Measurements from ENCODE around the gene STAU1.
A peak's percentile ranks its signal among the peaks of the same experiment; 100 is the strongest.
"Not testable (repeated sequence)": the region's sequence is repeated elsewhere in the genome, so short reads cannot be mapped to it uniquely, and the experiment has no call there.

Gene STAU1

DNA sequence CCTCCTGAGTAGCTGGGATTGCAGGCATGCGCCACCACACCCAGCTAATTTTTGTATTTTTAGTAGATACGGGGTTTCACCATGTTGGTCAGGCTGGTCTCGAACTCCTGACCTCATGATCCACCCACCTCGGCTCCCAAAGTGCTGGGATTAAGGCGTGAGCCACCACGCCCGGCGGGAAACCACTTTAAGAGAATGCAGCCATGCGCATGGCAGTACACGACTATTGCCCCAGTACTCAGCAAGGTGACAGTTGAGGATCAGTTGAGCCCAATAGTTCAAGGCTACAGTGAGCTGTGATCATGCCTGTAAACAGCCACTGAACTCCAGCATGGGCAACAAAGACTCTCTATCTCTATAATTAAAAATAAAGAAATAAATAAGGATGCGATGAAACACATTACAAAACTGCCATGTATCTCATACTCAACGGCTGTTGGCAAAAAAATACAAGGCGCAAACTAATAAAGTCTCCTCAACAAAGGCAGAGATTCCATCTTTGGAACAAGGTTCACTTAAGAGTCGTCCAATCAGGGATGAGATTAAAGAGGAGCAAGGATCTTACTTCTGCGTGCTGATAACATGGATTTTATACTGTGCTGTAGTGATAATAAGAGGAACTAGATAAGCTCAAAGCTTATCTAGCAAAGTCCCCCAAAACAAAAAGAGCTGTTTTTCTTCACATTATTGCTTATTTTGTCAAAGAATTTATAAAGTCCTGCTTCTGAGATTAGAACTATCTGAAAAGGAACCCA lies 51.1 kb downstream of the STAU1 start:
- no peak for DNase-seq (ENCODE audit: low read depth, low spot score)
- TF ChIP-seq FOXP2 (optimal IDR thresholded peaks at IDR 0.05; ENCODE audit: control extremely low read depth, extremely low read length, insufficient read depth) (no peak), POLR2AphosphoS5 (IDR thresholded peaks at IDR 0.05; ENCODE audit: borderline replicate concordance, low read depth, low read length) (no peak), EZH2 (IDR thresholded peaks at IDR 0.05) (no peak)
- Histone ChIP-seq H3K4me3 (no peak overlapping the region), H3K9ac (ENCODE audit: insufficient read length) (no peak overlapping the region), H3K9me3 (ENCODE audit: low read depth, low read length) (no peaks in the 10 kb centered on the region), H3K36me3 (ENCODE audit: insufficient read depth, low read length) (peaks cover 50% of the 10 kb centered on the region), H3K27ac (no peak overlapping the region)

GRCh38 chr20:49134797-49135196 lies 53.3 kb downstream of the STAU1 start:
- not testable (repeated sequence) for H3K4me3 ChIP-seq; H3K9ac ChIP-seq (ENCODE audit: insufficient read length); DNase-seq (ENCODE audit: low read depth, low spot score); H3K9me3 ChIP-seq (ENCODE audit: low read depth, low read length); H3K27ac ChIP-seq
- peaks cover 41% of the 10 kb centered on the region for H3K36me3 ChIP-seq (ENCODE audit: insufficient read depth, low read length)

DNA sequence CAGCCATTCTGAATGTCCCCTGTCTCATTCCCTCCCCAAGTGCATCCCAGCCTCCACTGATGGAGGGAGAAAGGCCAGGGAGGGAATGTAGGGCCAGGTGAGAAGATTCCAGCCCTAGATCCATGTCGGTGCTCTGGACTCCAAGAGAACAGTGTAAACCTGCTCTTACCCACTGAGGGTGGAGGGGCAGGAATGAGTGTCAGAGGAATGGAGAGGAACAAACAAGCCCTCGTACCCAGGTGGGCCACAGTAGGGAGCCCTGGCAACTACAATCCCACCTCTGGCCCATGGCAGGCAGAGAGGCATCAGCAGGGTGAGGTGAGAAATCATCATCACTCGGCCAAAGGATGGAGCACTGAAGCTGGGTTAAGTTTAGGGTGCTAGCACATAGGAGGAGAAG lies 54.6 kb downstream of the STAU1 start:
- no peak for DNase-seq (ENCODE audit: low read depth, low spot score)
- Histone ChIP-seq H3K4me3 (no peak overlapping the region), H3K9me3 (ENCODE audit: low read depth, low read length) (no peaks in the 10 kb centered on the region), H3K36me3 (ENCODE audit: insufficient read depth, low read length) (peaks cover 34% of the 10 kb centered on the region), H3K9ac (ENCODE audit: insufficient read length) (no peak overlapping the region), H3K27ac (no peak overlapping the region)
- TF ChIP-seq POLR2AphosphoS5 (IDR thresholded peaks at IDR 0.05; ENCODE audit: borderline replicate concordance, low read depth, low read length) (no peak), FOXP2 (optimal IDR thresholded peaks at IDR 0.05; ENCODE audit: control extremely low read depth, extremely low read length, insufficient read depth) (no peak), EZH2 (IDR thresholded peaks at IDR 0.05) (no peak)

DNA sequence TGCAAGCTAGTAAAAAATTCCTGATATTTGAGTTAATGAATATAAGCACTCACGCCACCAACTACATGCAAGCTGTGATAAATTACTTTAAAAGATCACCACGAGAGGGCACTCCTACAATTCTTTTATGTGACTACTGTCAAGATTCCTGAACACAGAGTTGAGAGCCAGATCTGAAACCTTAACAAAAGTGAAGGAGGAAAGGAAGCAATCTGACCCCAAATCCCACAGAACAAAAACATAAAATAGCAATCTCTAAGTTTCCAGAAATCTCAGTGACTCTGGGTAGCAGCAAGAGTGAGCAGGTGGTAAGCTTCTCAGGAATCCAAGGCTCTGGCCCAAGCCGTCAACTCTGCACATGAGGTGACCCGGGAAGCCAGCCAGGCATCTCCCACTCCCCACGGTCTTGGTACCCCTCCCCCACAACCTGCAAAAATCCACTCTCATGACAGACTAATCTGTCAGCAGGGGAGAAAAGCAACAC lies 55.1 kb downstream of the STAU1 start:
- Histone ChIP-seq H3K36me3 (ENCODE audit: insufficient read depth, low read length) (peaks cover 37% of the 10 kb centered on the region), H3K27ac (no peak overlapping the region), H3K9me3 (ENCODE audit: low read depth, low read length) (no peaks in the 10 kb centered on the region), H3K9ac (ENCODE audit: insufficient read length) (no peak overlapping the region), H3K4me3 (no peak overlapping the region)
- peak; percentile 68 for DNase-seq (ENCODE audit: low read depth, low spot score)
- no peak for TF ChIP-seq FOXP2 (optimal IDR thresholded peaks at IDR 0.05; ENCODE audit: control extremely low read depth, extremely low read length, insufficient read depth)
- no peak for TF ChIP-seq EZH2 (IDR thresholded peaks at IDR 0.05)
- no peak for TF ChIP-seq POLR2AphosphoS5 (IDR thresholded peaks at IDR 0.05; ENCODE audit: borderline replicate concordance, low read depth, low read length)

DNA sequence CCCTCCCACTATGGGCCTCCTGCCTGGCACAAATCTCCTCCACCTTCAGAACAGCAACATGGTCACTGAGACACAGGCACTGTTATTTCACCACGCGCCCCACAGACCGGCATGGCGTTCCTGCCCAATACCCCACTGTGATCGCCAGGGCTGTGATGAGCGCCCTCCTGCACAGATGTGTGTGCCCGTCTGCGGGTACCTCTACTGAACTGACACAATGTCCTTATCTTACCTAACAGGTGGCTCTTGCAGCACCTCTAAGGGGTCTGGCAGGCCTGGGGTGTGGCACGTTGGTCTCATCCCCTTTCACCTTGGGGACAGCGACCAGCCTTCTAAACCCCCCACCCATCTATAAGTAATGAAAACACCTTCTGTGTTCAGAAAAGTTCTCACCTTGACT lies 64.2 kb downstream of the STAU1 start:
- Histone ChIP-seq H3K9me3 (ENCODE audit: low read depth, low read length) (no peaks in the 10 kb centered on the region), H3K4me3 (no peak overlapping the region), H3K36me3 (ENCODE audit: insufficient read depth, low read length) (peaks cover 61% of the 10 kb centered on the region), H3K27ac (no peak overlapping the region), H3K9ac (ENCODE audit: insufficient read length) (no peak overlapping the region)
- TF ChIP-seq EZH2 (IDR thresholded peaks at IDR 0.05) (no peak), FOXP2 (optimal IDR thresholded peaks at IDR 0.05; ENCODE audit: control extremely low read depth, extremely low read length, insufficient read depth) (no peak), POLR2AphosphoS5 (IDR thresholded peaks at IDR 0.05; ENCODE audit: borderline replicate concordance, low read depth, low read length) (no peak)
- no peak for DNase-seq (ENCODE audit: low read depth, low spot score)

DNA sequence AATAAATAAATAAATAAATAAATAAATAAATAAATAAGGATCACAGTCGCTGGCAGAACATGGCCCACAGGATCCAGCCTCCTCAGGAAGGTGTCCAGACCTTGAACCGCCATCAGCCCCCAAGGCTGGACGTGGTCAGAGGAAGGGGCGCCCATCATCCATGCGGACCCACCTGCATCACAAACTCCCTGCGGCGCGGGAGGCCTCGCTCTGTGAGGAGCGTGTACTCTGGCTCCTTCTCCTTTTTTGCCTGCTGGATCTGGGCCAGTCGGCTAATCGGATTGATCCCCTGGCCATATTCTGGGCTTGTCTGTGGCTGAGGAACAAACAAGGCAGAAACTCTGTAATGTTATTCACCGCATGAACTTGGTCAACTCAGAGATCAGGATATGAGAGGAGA lies 65.2 kb downstream of the STAU1 start:
- TF ChIP-seq FOXP2 (optimal IDR thresholded peaks at IDR 0.05; ENCODE audit: control extremely low read depth, extremely low read length, insufficient read depth) (no peak), EZH2 (IDR thresholded peaks at IDR 0.05) (no peak), POLR2AphosphoS5 (IDR thresholded peaks at IDR 0.05; ENCODE audit: borderline replicate concordance, low read depth, low read length) (no peak)

DNA sequence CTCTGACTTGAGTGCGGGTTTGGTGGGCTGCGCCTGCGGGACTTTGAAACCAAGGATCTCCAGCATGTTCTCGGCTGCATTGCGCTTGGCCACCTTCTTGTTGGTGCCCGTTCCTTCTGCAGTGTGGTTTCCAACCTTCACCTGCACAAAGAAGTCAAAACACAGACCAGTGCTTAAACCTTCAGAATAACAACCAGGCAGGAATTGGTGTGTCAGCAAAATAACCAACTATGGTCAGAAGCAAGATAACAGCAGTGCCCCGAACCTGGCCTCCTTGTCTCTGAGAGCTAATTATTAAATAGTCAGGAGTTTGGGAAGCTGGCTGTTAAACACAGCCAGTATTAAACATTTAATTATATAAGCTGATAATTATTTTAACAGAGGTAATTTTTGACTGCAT lies 68.1 kb downstream of the STAU1 start:
- H3K4me3 ChIP-seq, result no peak overlapping the region
- no peak overlapping the region for H3K27ac ChIP-seq

More for the DNA sequence above, 65.2 kb downstream of the STAU1 start:
- Histone ChIP-seq H3K4me3 (no peak overlapping the region), H3K9me3 (ENCODE audit: low read depth, low read length) (no peaks in the 10 kb centered on the region), H3K27ac (no peak overlapping the region), H3K9ac (ENCODE audit: insufficient read length) (no peak overlapping the region), H3K36me3 (ENCODE audit: insufficient read depth, low read length) (peaks cover 68% of the 10 kb centered on the region)
- DNase-seq (ENCODE audit: low read depth, low spot score), result no peak

DNA sequence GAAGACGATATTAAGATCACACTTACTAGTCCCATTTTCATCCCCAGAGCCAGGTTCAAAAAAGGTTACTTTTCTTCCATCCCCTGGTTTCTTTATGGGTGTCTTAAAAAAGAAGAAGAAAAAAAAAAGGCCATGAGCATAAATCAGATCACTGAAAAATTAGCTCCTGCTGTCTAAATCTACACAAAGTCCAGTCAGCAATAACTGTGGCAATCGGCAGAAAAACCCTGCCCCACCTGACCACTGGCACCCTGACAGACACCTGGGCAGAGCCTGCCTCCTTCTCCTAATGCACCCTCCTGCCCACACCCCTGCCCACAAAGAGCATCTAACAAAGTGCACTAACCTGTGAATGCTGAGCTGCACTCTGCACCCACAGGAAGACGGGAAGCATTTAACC lies 69.8 kb downstream of the STAU1 start:
- DNase-seq (ENCODE audit: low read depth, low spot score), result no peak
- H3K36me3 ChIP-seq (ENCODE audit: insufficient read depth, low read length), result peaks cover 83% of the 10 kb centered on the region

More for the DNA sequence above, 68.1 kb downstream of the STAU1 start:
- Histone ChIP-seq H3K9ac (ENCODE audit: insufficient read length) (no peak overlapping the region), H3K9me3 (ENCODE audit: low read depth, low read length) (no peaks in the 10 kb centered on the region), H3K36me3 (ENCODE audit: insufficient read depth, low read length) (peaks cover 83% of the 10 kb centered on the region)
- DNase-seq (ENCODE audit: low read depth, low spot score), result no peak
- TF ChIP-seq POLR2AphosphoS5 (IDR thresholded peaks at IDR 0.05; ENCODE audit: borderline replicate concordance, low read depth, low read length) (no peak), FOXP2 (optimal IDR thresholded peaks at IDR 0.05; ENCODE audit: control extremely low read depth, extremely low read length, insufficient read depth) (no peak), EZH2 (IDR thresholded peaks at IDR 0.05) (no peak)

GRCh38 chr20:49115564-49115963 lies 72.6 kb downstream of the STAU1 start:
- Histone ChIP-seq H3K9ac (ENCODE audit: insufficient read length) (no peak overlapping the region), H3K4me3 (no peak overlapping the region), H3K9me3 (ENCODE audit: low read depth, low read length) (no peaks in the 10 kb centered on the region), H3K27ac (no peak overlapping the region), H3K36me3 (ENCODE audit: insufficient read depth, low read length) (peaks cover 70% of the 10 kb centered on the region)
- TF ChIP-seq EZH2 (IDR thresholded peaks at IDR 0.05) (no peak), FOXP2 (optimal IDR thresholded peaks at IDR 0.05; ENCODE audit: control extremely low read depth, extremely low read length, insufficient read depth) (no peak), POLR2AphosphoS5 (IDR thresholded peaks at IDR 0.05; ENCODE audit: borderline replicate concordance, low read depth, low read length) (no peak)
- no peak for DNase-seq (ENCODE audit: low read depth, low spot score)

More for the DNA sequence above, 69.8 kb downstream of the STAU1 start:
- Histone ChIP-seq H3K9ac (ENCODE audit: insufficient read length) (no peak overlapping the region), H3K4me3 (no peak overlapping the region), H3K27ac (no peak overlapping the region), H3K9me3 (ENCODE audit: low read depth, low read length) (no peaks in the 10 kb centered on the region)
- TF ChIP-seq POLR2AphosphoS5 (IDR thresholded peaks at IDR 0.05; ENCODE audit: borderline replicate concordance, low read depth, low read length), result no peak
- no peak for TF ChIP-seq FOXP2 (optimal IDR thresholded peaks at IDR 0.05; ENCODE audit: control extremely low read depth, extremely low read length, insufficient read depth)
- no peak for TF ChIP-seq EZH2 (IDR thresholded peaks at IDR 0.05)
